Frontal cortex (tissue), 4 donors: ENCODE measurements around the gene BCAP31. TPM values are rescaled to one million over a fixed set of nuclear protein-coding genes. Genes with fewer than 3 reads are reported as not detected.

Experiments used
- DNase-seq, 2 donors: peaks; one replicate each; pipeline ENCODE4 v3.0.0; 2012; ENCODE audit warnings: low spot score in 2 of 2
- FAIRE-seq: peaks from 2 replicates; lab custom pipeline; 2012; peaks lifted over from hg19 to GRCh38; lab: Jason Lieb, UNC
- total RNA-seq: library from RNA; depleted of rRNA; stranded (reverse); fragments of >200 nt; gene quantifications from one replicate; pipeline ENCODE4 v1.2.3, GENCODE V29; 2014
- donor health status: control.
- donor health status: control.
- donor health status: control.

Gene BCAP31
- total RNA-seq = 57.5 TPM

- DNase-seq = peak; percentile 90 to 94
- FAIRE-seq = no peak
Observed at GRCh38 chrX:153724252-153725038, at the start of gene BCAP31, which contains the start of gene ABCD1. BCAP31 (minus strand) TSS chrX:153724387; CDS start chrX:153723244, 1,143 bp downstream. ABCD1 (plus strand) TSS chrX:153724856; CDS start chrX:153725267, 411 bp downstream.

GRCh38 chrX:153773218-153773611 is 49.0 kb upstream of the BCAP31 start:
- FAIRE-seq (no peak), DNase-seq (peak in 1 of 2 donors; percentile 31)

GRCh38 chrX:153772316-153773217 is 48.4 kb upstream of the BCAP31 start:
- no peak for FAIRE-seq

DNA sequence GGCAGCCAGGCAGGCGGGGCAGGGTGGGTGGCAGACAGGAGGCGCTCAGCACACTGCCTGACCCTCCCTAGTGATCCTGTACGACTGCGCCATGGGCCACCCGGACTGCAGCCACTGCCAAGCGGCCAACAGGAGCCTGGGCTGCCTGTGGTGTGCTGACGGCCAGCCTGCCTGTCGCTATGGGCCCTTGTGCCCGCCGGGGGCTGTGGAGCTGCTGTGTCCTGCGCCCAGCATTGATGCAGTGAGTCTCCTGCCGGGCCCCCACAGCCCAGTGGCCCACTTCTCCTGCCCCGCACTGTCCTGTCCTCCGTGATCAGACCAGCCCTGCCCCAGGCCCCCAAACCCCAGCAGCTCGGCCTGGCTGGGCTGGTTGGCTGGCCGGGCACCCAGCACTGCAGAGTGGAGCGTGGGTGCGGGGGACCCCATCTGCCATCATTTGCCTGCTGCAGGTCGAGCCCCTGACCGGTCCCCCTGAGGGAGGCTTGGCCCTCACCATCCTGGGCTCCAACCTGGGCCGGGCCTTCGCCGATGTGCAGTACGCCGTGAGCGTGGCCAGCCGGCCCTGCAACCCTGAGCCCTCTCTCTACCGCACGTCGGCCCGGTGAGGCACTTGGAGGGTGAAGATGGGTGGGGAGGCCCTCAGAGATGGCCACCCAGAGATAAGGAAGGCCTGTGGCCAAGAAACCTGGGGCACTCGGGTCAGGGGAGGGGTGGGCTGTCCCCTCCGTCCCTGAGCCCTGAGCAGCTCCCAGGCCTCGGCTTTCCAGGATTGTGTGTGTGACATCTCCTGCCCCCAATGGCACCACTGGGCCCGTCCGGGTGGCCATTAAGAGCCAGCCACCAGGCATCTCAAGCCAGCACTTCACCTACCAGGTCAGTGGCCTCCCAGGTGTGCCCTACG is 47.5 kb upstream of the BCAP31 start:
- DNase-seq (peak in 1 of 2 donors; percentile 44), FAIRE-seq (no peak)

More at GRCh38 chrX:153772316-153773217, 48.4 kb upstream of the BCAP31 start:
- peak in 1 of 2 donors; percentile 38 for DNase-seq

DNA sequence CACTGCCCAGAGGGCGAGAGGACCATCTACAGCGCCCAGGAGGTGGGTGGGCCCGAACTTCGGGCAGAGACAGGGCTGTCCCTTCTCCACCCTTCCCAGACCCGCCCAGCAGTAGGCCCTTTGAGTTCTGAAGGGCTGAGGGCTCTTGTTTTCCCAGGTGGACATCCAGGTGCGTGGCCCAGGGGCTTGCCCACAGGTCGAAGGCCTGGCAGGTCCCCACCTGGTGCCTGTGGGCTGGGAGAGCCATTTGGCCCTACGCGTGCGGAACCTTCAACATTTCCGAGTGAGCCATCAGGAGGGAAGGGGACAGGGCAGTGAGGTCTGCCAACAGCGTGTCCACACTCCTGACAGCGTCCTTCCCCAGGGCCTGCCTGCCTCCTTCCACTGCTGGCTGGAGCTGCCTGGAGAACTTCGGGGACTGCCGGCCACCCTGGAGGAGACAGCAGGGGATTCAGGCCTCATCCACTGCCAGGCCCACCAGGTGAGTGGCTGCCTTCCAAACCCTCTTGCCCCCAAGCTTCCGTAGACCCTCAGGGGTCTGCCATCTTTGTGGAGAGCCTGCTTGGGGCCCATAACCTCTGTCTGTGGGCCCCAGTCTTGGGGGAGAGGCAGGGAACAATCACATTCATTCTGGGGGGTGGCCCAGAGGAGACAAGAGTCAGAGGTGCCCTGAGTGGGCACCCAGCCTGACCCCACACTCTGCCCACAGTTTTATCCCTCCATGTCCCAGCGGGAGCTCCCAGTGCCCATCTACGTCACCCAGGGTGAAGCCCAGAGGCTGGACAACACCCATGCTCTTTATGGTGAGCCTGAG is 46.6 kb upstream of the BCAP31 start:
- DNase-seq (peak; percentile 4 to 30), FAIRE-seq (no peak)

DNA sequence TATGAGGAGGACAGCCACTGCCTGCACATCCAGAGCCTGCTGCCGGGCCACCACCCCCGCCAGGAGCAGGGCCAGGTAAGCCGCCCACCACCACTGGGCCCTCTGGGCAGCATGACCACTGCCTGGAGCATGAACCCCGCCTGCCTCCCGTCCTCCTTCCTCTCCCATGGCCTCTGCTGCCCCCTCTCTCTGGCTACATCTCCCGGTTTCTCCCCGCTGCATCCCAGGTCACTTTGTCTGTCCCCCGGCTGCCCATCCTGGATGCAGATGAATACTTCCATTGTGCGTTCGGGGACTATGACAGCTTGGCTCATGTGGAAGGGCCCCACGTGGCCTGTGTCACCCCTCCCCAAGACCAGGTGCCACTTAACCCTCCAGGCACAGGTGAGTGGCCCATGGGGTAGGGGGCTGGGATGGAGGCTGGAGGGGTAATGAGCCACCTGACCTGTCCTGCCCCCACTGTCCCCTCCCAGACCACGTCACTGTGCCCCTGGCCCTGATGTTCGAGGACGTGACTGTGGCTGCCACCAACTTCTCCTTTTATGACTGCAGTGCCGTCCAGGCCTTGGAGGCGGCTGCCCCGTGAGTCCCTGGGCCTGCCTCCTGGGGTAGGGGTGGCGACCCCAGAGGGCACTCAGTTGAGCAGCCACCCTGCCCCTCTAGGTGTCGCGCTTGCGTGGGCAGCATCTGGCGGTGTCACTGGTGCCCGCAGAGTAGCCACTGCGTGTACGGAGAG is 45.8 kb upstream of the BCAP31 start:
- FAIRE-seq = no peak
- peak in 1 of 2 donors; percentile 59 for DNase-seq

DNA sequence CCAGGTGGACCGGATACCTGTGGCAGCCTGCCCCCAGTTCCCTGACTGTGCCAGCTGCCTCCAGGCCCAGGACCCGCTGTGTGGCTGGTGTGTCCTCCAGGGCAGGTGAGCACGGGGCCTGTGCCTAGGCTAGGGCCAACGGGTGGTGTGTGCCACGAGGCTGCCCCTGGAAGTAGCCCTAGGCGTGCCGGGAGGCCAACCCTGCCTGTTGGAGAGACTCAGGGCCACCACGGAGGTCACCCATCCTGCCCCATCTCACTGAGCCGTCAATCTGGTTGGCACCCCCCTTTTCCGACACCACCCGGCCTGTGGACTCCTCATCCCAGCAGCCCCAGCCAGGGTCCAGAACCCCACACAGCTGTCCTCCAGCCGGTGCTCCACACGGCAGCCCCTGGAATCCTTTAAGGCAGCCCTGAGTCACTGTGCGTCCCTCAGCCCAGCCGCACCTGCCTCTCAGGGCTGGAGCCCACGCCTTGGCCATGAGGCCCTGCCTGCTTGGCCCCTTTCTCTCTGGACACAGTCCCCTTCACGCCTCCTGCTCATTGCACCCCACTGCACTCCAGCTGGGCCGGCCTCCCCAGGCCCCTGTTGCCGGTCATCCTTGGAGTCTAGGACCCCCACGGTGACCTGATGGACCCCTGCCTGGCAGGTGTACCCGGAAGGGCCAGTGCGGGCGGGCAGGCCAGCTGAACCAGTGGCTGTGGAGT is 45.1 kb upstream of the BCAP31 start:
- FAIRE-seq (no peak), DNase-seq (peak in 1 of 2 donors; percentile 34)

- FAIRE-seq = no peak
- peak in 1 of 2 donors; percentile 38 for DNase-seq
Observed at GRCh38 chrX:153768311-153769157, 44.3 kb upstream of the BCAP31 start.

DNA sequence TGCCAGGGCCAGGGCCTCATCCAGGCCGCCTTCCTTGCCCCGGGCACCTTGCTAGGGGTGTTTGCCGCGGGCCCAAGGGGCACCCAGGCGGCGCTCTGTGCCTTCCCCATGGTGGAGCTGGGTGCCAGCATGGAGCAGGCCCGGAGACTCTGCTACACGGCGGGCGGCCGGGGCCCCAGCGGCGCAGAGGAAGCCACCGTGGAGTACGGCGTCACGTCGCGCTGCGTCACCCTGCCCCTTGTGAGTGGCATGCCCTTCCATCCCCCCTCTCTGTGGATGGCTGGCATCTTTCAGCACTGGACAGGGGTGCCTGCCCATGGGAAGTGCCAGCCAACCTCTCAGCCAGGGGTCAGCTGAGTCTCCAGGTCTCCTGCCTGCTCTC is 43.5 kb upstream of the BCAP31 start:
- DNase-seq (peak in 1 of 2 donors; percentile 29), FAIRE-seq (no peak)

- DNase-seq (no peak), FAIRE-seq (no peak)
Observed at GRCh38 chrX:153766871-153767673, 42.9 kb upstream of the BCAP31 start.

GRCh38 chrX:153766098-153766817 is 42.1 kb upstream of the BCAP31 start:
- FAIRE-seq = no peak
- DNase-seq = peak in 1 of 2 donors; percentile 70

DNA sequence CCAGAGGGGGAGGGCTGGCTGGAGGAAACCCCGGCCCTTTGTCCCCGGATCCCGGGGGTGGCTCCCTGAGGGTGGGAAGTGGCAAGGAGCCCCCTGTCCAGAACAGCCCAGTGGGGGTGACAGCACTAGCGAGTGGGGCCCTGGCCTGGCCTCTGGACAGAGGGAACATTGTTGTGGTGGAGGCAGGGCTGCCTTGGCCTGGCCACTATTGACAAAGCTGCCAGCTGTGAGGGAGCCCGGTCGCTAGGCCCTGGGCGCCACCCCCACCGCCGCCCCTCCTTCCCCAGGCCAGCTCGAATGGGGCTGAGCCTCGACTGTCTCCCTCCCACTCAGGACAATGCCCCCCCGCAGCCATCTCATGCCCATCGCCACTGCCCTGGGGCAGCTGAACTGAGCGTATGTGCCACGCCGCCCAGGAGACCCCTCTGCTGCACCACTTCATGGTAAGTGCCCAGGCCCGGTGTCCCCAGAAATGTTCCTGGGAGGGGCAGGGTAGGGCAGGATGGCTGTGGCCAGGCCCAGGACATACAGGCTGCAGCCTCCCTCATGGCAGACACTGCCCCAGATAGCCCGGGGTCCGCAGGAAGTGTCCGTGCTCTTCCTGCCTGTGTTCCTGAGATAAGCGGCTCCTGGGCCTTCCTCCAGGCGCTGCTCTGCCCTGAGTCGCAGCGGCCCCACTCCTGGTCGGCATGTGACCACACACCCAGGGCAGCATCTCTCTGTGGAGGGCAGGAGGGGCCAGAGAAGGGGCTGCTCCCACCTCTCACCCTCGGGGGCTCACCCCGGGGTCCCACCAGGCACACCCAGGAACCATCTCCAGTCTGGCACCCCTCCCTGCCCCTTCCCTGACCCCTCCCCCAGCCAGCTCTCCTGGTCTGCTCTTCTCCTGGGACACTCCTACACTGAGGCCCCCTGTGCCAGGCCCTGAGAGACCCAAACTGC is 41.2 kb upstream of the BCAP31 start:
- no peak for FAIRE-seq

GRCh38 chrX:153764786-153765137 is 40.6 kb upstream of the BCAP31 start:
- FAIRE-seq (no peak), DNase-seq (no peak)

More for the DNA sequence above, 41.2 kb upstream of the BCAP31 start:
- peak; percentile 60 to 87 for DNase-seq
